NCI-H1436 treated with DMSO at 0.1 percent for 48 hours (cell line): ENCODE results near the gene ARHGAP9.

Experiments
- DNase-seq: peaks from one replicate; lab custom pipeline; 2025; lab: John Stamatoyannopoulos, UW

The ARHGAP9 gene

GRCh38 chr12:57472391-57472790, 7.3 kb downstream of the ARHGAP9 start:
- no peak for DNase-seq

GRCh38 chr12:57471661-57472060, 8.0 kb downstream of the ARHGAP9 start:
- no peak for DNase-seq

DNA sequence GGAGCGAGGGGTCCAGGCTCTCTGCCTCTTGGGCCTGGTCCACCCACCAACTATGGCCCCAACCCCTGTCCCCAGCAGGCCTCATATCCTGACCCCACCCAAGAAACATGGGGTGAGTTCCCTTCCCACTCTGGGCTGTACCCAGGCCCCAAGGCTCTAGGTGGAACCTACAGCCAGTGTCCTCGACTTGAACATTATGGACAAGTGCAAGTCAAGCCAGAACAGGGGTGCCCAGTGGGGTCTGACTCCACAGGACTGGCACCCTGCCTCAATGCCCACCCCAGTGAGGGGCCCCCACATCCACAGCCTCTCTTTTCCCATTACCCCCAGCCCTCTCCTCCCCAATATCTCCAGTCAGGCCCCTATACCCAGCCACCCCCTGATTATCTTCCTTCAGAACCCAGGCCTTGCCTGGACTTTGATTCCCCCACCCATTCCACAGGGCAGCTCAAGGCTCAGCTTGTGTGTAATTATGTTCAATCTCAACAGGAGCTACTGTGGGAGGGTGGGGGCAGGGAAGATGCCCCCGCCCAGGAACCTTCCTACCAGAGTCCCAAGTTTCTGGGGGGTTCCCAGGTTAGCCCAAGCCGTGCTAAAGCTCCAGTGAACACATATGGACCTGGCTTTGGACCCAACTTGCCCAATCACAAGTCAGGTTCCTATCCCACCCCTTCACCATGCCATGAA, 8.6 kb downstream of the ARHGAP9 start:
- DNase-seq: no peak

DNA sequence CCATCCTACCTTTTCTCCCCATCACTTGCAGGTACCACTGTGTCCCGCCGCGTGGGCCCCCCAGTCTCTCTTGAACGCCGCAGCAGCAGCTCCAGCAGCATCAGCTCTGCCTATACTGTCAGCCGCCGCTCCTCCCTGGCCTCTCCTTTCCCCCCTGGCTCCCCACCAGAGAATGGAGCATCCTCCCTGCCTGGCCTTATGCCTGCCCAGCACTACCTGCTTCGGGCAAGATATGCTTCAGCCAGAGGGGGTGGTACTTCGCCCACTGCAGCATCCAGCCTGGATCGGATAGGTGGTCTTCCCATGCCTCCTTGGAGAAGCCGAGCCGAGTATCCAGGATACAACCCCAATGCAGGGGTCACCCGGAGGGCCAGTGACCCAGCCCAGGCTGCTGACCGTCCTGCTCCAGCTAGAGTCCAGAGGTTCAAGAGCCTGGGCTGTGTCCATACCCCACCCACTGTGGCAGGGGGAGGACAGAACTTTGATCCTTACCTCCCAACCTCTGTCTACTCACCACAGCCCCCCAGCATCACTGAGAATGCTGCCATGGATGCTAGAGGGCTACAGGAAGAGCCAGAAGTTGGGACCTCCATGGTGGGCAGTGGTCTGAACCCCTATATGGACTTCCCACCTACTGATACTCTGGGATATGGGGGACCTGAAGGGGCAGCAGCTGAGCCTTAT, 9.2 kb downstream of the ARHGAP9 start:
- DNase-seq: no peak

DNA sequence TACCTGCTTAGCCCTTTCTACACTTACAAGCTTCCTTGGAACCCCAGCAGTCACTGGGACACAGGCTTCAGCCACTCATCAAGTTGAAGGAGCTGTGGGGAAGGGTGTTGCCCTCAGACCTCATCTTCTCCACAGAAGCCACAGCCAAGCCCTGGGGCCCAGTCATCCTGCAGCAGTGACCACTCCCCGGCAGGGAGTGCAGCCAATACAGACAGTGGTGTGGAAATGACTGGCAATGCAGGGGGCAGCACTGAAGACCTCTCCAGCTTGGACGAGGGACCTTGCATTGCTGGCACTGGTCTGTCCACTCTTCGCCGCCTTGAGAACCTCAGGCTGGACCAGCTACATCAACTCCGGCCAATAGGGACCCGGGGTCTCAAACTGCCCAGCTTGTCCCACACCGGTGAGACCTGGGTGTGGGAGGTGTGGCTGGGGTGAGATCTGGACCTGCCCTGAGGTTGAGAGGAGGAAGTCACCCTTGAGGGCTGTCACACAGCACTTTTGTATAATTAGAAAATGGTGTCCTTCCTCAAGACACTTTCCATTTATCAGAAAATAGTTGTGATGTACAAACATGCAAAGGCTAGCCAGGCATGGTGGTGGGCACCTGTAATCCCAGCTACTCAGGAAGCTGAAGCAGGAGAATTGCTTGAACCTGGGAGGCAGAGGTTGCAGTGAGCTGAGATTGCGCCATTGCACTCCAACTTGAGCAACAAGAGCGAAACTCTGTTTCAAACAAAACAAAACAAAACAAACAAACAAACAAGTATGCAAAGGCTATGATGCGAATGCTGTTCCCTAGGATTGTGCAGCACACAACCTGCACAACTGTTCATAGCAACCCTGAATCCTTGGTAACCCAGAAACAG, 10.1 kb downstream of the ARHGAP9 start:
- no peak for DNase-seq

DNA sequence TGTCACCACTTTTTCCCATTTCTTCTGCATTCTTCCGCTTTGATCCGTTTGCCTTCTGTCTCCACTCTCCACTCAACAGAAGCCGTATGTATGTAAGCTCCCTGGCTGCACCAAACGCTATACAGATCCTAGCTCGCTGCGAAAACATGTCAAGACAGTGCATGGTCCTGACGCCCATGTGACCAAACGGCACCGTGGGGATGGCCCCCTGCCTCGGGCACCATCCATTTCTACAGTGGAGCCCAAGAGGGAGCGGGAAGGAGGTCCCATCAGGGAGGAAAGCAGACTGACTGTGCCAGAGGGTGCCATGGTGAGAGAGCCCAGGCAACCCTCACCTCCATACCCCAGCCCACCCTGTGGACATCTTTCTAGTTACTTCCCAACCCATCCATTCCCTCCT, 11.8 kb downstream of the ARHGAP9 start:
- DNase-seq: no peak

GRCh38 chr12:57467212-57467874, 12.3 kb downstream of the ARHGAP9 start:
- no peak for DNase-seq

DNA sequence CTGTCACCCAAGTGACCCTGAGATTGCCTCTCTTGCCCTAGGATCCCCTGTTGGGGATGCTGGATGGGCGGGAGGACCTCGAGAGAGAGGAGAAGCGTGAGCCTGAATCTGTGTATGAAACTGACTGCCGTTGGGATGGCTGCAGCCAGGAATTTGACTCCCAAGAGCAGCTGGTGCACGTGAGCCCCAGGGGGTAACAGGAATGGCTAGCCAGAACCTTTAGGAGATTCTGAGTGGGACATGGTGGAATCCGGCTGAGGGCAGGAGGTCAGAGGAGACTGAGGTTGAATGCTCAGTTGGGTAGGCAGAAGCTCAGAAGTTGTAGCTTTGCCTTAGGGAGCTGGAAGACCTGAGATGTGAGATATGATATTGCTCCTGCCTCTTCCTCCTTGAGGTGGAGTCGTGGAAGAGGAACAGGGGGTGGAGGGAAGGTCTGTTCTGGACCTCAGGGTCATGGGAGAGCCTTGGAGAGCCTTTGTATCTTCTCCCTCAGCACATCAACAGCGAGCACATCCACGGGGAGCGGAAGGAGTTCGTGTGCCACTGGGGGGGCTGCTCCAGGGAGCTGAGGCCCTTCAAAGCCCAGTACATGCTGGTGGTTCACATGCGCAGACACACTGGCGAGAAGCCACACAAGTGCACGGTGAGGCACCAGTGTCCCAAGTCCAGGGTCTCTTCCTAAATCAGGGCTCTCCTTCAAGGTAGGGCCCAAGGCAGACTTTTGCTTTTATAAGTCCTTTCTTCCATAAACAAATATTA, 13.7 kb downstream of the ARHGAP9 start:
- no peak for DNase-seq

GRCh38 chr12:57465030-57465746, 14.5 kb downstream of the ARHGAP9 start:
- no peak for DNase-seq

DNA sequence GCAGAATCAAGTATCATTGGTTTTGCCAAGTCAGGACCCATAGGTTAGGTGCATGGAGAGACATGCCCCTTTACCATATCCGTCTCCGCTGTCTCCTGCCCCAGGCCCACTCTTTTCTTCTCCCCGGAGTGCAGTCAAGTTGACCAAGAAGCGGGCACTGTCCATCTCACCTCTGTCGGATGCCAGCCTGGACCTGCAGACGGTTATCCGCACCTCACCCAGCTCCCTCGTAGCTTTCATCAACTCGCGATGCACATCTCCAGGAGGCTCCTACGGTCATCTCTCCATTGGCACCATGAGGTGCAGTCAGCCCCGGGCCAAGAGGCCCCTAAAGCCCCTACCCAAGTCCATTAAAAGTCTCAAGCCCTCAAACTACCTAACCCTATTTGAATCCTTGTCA, 15.1 kb downstream of the ARHGAP9 start:
- DNase-seq: no peak

GRCh38 chr12:57462912-57463253, 16.8 kb downstream of the ARHGAP9 start:
- DNase-seq: no peak

DNA sequence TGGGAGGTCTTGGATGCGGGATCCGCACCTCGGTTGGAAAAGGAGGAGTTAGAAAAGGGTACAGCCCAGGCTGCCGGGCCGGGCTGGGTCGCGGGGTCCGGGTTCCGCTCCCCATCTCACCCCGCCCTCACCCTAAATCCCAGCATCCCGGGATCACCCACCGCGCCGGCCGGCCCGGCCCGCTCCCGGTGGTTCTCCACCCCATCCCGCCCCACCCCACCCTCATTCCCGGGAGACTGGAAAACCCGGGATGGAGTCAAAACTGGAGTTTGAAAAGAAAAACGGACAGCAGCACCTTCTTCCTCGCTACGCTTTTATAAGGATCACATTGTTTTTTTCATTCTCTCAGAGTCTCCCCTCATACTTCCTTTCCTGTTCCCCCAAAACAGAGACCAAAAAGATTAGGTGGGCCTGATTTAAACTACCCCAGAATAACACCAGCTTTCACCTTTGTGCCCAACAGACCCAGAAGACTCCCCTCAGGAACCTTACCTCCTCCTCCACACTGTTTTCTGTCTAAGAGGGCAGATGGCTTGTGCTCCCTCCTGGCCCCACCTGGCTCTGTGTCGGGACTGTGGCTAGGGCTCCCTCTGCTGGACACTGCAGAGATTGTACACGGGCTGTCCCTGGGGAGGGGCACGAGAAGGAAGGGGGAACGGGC, 17.3 kb downstream of the ARHGAP9 start:
- DNase-seq: peak; percentile 73

GRCh38 chr12:57461917-57462250, 17.8 kb downstream of the ARHGAP9 start:
- DNase-seq: no peak

- no peak for DNase-seq
Observed at GRCh38 chr12:57461276-57461916, 18.3 kb downstream of the ARHGAP9 start.

DNA sequence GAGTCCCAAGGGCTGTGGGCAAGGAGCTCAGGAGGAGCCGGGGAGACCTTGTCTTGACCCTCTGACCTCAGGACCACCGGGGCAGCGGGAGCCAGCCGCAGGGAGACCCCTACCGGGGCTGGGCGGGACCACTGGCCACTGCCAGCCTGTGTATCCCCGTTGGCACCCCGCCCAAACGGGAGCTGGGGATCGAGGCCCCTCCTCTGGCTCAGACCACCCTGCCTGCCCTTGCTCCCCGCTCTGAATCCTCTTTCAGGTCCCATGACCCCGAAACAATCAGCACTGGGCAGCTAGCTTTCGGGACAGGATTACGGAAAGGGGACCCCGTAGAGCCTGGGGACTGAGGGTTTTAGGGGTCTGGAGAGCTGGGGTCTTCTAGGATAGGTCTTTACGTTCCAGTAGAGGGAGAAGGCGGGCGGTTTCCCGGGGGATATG, 18.8 kb downstream of the ARHGAP9 start:
- no peak for DNase-seq

DNA sequence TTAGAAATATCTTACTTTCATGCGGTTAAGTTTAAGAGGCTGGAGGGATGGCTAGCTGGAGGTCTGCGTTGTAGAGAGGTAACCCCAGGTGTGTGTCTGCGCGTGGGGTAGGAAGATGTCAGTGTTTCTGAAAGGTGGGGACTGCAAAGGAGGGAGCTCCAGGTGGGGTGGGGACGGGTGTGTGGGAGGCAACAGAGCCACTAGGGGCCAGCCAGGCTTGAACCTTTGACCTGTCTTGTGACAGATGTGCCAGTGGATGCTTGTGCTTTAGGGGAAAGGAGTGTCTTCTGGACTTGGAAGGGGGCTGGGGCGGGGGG, 19.2 kb downstream of the ARHGAP9 start:
- no peak for DNase-seq

DNA sequence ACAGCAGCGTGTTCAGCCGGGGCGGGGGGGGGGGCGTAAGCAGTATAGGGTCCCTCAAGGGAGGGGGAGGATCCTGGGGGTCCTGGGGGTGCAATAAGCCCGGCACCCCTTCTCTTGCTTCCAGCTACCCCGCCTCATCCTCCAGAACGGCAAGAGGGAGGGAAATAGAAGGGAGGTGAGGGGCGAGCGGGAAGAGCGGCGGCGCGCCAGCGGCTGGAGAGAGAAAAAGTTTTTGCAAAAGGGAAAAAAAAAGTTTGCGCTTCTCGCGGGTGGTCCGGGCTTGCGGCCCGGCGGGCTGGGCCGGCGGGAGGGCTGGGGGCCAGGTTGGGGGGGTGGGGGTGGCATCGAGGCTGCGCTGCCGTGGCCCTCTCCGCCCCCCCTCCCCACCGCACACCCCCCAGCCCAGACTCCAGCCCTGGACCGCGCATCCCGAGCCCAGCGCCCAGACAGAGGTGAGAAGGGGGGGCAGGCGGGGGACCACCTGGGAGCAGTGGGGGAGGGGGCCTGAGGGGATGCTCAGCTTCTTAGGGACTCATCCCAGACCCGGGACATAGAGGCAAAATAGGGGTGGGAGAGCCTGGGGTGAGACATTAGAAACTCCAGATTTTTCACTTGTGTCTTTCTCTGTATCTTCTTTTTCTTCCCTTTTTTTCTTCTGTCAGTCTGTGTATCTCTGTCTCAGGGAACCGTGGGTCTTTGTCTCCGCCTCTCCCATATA, 19.8 kb downstream of the ARHGAP9 start, which contains the start of gene GLI1:
GLI1 (plus strand) TSS at position 36 of the 718 bp plus-strand sequence. CDS start 3,907 bp downstream, outside the sequence.
- no peak for DNase-seq

DNA sequence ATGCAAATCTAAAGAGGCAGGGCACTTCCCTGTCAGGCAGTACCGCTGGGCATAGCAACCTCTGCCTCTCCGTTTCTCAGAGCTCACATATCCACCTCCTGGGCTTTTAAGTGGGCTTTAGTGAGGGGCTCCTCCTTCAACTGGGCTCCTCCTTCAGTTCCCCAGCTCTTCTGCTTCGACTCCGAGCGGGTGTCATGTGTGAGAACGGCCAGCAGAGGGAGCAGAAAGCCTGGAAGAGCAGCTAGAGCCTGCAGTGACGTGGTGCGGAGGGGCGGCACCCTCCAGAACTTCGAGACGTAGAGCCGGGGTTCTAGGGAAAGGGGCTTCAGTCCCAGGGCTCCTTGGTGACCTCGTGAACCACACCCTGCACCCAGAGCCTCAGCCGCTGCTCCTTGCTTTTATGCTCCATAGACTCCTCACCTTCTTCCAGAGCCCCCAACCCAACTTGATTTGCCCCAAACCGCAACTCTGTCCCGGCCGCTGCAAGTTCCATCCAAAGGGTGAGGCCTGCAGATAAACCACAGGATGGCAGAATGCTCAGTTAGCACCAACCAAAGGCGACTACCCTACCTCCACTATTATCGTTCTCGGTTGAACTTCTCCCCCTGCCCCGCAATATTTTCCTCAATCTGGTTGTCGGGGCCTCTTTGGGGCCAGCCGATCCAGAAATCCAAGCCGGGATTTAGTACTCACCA, 20.5 kb downstream of the ARHGAP9 start:
- peak; percentile 67 for DNase-seq

GRCh38 chr12:57458665-57459054, 21.0 kb downstream of the ARHGAP9 start:
- DNase-seq: no peak
